ENCODE measurements around the gene CHSY3.

The CHSY3 gene

DNA sequence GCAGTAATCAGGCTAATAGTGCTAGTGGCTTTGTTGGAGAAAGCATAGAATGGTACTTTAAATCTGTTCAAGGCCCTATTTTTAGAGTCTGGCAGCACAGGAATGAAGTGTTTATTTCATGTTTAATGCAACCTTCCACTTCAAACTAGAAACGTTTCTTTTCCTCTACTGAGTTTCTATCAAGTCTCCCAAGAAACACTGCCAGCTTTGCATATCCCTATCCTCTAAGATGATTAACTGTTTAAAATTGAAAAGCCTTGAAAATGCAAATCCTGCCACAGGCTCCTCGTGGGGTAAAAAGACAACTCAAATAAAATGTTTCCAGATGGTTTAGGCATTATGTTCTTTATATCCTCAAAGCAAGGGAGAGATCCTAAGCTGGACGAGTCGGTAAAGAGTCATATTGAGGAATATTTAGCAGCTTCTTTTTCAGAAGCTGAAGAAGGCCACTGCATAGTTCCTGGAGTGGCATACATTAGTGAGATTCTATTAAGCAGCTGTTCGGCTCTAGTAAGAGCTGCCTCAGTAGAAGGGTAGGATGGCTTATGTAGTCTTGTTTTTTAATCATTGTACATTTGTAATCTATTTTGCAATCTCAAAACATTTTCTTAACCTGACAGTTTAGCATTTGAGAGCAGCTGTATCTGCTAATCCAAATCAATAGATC lies 251.2 kb downstream of the CHSY3 start:
- H3K4me3 ChIP-seq (replicated peaks; ENCODE audit: low read depth, low read length) = no peak overlapping the region
- DNase-seq (ENCODE audit: low read depth) = no peak
- TF ChIP-seq, protein P1, sequence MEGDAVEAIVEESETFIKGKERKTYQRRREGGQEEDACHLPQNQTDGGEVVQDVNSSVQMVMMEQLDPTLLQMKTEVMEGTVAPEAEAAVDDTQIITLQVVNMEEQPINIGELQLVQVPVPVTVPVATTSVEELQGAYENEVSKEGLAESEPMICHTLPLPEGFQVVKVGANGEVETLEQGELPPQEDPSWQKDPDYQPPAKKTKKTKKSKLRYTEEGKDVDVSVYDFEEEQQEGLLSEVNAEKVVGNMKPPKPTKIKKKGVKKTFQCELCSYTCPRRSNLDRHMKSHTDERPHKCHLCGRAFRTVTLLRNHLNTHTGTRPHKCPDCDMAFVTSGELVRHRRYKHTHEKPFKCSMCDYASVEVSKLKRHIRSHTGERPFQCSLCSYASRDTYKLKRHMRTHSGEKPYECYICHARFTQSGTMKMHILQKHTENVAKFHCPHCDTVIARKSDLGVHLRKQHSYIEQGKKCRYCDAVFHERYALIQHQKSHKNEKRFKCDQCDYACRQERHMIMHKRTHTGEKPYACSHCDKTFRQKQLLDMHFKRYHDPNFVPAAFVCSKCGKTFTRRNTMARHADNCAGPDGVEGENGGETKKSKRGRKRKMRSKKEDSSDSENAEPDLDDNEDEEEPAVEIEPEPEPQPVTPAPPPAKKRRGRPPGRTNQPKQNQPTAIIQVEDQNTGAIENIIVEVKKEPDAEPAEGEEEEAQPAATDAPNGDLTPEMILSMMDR (IDR thresholded peaks at IDR 0.05; ENCODE audit: low read length, missing control alignments) = no peak

DNA sequence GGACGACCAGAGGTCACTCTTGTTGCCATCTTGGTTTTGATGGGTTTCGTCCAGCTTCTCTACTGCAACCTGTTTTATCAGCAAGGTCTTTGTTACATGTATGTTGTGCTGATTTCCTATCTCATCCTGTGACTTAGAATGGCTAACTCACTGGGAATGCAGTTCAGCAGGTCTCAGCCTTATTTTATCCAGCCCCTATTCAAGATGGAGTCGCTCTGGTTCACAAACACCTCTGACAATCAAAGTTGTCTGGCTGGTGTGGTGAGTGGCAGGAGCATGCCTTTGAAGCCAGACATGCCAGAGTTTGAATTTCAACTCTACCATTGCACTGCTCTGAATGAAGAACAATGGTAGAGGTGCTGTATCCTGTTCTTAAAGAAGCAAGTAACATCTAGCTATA lies 253.8 kb downstream of the CHSY3 start:
- H3K4me3 ChIP-seq (replicated peaks; ENCODE audit: low read depth, low read length) = no peak overlapping the region
- TF ChIP-seq, protein P1 (IDR thresholded peaks at IDR 0.05; ENCODE audit: low read length, missing control alignments) = no peak
- DNase-seq (ENCODE audit: low read depth) = no peak

DNA sequence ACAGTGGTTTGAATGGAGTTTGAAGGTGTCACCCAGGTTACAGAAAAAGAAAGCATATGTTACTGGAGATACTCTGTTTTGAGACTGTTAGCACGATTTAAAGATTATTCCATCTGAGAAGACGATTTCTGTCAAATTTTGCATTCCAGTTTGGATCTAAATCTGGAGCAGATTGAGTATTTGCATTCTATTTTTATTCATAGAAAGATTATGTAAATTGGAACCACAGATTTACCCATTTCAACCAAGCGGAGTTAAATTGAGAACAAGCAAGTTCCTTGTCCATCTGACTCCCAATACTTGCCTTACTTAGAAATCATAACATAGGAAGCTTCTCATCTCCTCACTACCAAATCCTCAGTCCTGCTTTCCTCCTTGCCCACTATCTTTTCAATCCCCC lies 255.7 kb downstream of the CHSY3 start:
- no peak for DNase-seq (ENCODE audit: low read depth)
- no peak overlapping the region for H3K4me3 ChIP-seq (replicated peaks; ENCODE audit: low read depth, low read length)
- TF ChIP-seq, protein P1 (IDR thresholded peaks at IDR 0.05; ENCODE audit: low read length, missing control alignments) = no peak

DNA sequence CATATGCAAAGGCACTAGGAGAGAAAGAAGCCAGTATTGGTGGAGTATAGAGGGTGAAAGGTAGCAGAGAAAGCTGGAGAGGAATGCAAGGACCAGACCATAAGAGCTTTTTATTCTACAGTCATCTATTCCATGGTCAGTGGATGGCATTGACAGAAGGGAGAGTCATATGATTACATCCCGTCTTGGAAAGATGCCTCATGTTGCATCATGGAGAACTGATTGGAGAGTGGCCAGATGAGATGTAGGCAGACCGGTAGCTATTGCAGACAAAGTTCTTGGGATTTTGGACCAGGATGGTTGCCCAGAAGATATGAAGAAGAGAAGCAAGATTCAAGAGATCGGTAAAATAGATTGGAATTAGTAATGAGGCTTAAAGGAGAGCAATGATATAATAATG lies 260.7 kb downstream of the CHSY3 start:
- H3K4me3 ChIP-seq (replicated peaks; ENCODE audit: low read depth, low read length) = no peak overlapping the region
- TF ChIP-seq, protein P1 (IDR thresholded peaks at IDR 0.05; ENCODE audit: low read length, missing control alignments) = no peak
- peak; percentile 85 for DNase-seq (ENCODE audit: low read depth)

DNA sequence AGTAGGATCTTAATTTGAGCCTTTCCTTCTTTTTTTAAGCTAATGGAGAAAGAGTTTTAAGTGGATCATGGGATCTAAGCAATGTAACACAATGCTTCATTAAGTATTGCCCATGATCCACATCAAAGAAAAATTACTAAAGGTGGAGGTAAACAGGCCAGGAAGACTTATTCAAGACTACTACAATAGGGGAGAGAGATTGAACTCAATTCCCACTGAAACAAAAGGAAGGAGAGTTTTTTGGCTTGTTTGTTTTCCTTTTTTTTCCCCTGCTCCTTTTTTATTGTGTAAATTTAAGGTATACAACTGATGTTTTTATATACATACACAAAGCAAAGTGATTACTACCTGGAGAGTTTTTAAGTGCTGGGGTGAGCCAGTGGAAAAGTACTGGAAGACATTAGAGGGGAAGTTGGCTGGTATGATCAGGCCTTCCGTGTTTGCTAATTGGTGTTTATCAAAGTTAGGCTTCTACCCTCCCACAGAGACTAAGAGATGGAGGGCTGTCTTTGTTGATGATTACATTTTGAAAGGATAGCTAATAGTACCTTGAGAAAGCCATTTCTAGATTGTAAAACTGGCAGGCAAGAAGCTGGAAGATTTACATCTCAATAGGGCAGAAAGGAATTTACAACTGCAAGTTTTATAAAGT lies 262.7 kb downstream of the CHSY3 start:
- no peak overlapping the region for H3K4me3 ChIP-seq (replicated peaks; ENCODE audit: low read depth, low read length)
- TF ChIP-seq, protein P1 (IDR thresholded peaks at IDR 0.05; ENCODE audit: low read length, missing control alignments) = no peak
- no peak for DNase-seq (ENCODE audit: low read depth)

DNA sequence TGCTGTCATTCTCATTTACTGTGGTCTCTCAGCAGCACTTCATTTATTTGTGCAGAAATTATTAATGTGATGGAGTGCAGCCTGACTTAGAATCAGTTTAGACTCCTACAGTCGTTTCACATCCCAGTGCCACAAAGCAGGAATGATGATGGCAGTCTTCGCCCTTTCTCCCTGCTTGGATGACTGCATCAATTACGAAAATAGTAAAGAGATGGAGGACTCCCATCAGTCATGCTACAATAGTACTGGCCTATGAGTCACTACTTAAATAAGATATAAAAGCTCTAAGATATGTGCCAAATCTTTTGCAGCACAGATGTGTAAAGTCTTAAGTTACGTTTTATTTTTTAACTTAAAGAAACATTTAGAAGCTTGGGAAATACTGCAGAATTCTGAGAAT lies 263.9 kb downstream of the CHSY3 start:
- no peak overlapping the region for H3K4me3 ChIP-seq (replicated peaks; ENCODE audit: low read depth, low read length)
- TF ChIP-seq, protein P1 (IDR thresholded peaks at IDR 0.05; ENCODE audit: low read length, missing control alignments) = no peak
- DNase-seq (ENCODE audit: low read depth) = peak; percentile 74

DNA sequence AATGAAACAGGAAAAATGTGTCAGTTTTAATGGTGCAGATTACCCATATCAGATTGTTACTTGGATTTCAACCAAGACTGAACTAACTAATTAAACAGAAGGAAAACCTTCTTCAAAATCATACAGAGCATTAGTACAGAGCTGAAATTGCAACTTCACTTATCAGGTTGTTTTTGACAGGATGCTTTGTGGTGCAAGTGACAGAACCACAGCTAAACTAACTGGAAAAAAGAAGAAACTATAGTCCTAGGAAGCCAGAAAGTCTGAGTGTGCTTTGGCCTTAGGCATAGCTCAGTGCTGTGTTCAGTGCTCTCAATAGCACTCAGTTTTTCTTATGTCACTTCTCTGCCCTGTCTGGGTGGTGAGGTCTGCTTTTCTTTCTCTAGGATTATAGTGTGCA lies 267.4 kb downstream of the CHSY3 start:
- no peak overlapping the region for H3K4me3 ChIP-seq (replicated peaks; ENCODE audit: low read depth, low read length)
- DNase-seq (ENCODE audit: low read depth) = no peak
- TF ChIP-seq, protein P1 (IDR thresholded peaks at IDR 0.05; ENCODE audit: low read length, missing control alignments) = no peak
